GM12865 (cell line): Measurements from ENCODE around the gene ONECUT3.

Source experiments
- DNase-seq: peaks from one replicate; pipeline ENCODE4 v3.0.0; 2010; ENCODE audit warnings: low read depth
- H3K4me3 ChIP-seq: 2 replicates; pipeline ENCODE4 v1.5.1; 2011; ENCODE audit warnings: mild to moderate bottlenecking, low read depth, low read length, control low read depth
- CTCF ChIP-seq: IDR thresholded peaks from 2 replicates; pipeline ENCODE4 v1.5.1; 2011; ENCODE audit warnings: low read length, control low read depth, low read depth, inconsistent platforms; ENCODE audit not compliant: insufficient read depth; ENCODE audit errors: missing control alignments

ONECUT3 gene

DNA sequence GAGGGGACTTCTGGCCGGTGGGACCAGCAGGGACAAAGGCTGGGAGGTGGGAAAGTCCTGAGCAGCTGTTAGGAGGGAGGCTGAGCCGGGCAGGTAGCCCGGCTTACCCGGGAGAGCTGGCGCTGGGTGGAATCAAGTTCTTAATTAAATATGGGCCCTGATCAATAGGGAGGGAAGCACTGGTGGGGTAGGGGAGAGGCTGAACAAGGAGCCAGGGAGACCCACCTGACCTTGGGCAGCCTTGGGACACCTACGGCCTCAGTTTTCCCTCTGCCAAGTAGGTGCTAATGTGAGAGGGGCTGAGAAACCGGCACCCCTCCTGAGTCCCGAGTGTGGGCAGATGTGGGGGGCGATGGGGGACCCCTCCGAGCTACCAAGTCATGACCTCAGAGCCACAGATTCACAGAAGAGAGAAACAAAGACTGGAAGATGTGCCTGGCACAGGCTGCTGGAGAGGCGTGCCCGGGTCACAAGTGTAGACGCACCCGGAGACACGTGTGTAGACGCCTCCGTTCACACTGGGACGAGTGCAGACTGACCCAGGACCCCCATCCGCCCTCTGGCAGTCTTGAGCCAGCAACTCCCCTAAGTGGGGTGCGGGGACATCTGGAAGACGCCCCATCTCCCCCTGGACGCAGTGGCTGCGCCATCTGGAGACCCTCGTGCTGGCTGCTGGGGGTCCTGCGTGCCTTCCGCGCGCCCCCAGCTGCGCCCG is 8.4 kb downstream of the ONECUT3 start:
- no peak for TF ChIP-seq CTCF
- H3K4me3 ChIP-seq: no peak overlapping the region
- no peak for DNase-seq

GRCh38 chr19:1762243-1763117 is 9.2 kb downstream of the ONECUT3 start:
- TF ChIP-seq CTCF: no peak
- DNase-seq: no peak
- H3K4me3 ChIP-seq: no peak overlapping the region

DNA sequence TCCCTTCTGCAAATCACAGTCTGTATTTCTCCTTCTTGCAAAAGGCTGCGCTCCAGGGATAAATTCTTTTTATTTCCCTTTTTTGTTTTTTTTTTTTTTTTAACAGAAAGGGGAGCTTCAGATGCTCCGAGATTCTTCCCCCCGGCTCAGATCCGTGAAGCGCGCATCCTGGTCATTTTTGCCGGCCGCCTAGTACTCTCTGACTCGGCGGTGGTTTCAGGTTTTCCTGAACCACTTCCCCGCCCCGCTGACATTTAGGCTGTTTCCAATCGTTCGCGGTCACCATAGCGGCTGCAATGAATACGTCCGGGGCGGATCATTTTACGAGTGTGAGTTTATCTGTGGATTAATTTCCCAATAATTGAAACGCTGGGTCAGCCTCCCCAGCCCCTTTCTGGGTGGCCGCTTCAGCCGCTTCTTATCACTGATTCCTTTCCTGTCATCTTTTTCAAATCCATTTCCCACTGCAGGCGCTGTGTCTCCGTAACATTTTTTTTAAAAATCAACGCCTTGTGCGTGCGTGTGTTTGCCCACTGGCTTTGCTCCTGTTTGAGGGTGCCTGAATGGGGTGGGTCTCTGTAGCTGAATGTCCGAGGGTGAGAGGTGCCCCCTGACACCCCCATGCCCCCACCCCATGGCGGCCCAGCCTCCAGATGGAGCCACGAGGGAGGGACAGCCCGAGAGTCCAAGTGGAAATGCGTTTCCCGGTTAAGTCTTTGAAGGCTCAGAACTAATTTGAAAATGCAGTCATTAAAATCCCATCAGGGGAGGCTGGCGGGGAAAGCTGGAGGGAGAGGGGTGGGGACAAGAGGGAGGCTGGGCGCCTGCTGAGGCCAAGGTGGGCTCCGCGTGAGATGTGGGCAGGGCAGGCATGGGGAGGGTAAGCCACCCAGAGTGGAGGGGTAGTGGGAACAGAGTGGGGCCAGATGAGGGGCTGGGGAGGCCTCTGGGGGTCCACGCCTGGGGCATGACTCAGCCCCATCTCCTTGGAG is 10.6 kb downstream of the ONECUT3 start:
- TF ChIP-seq CTCF: no peak
- H3K4me3 ChIP-seq: no peak overlapping the region
- no peak for DNase-seq

DNA sequence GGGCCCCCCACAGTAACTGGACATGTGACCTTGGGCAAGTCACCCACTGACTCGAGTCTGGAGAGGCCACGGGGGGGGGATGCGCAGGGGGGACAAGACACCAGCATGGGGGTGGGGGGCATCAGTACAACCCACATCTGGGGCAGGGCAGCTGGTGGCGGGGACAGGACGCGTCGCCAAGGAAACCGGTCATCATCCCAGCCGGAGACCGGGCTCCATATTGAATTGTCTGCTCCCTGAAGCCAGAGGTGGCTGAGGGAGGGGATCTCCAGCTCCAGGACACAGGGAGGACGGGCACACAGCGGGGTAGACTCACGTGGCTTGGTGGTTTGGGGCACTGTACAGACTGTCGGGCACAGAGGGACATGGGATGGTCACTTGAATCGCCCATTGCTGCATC is 11.4 kb downstream of the ONECUT3 start:
- DNase-seq: no peak
- H3K4me3 ChIP-seq: no peak overlapping the region
- no peak for TF ChIP-seq CTCF

DNA sequence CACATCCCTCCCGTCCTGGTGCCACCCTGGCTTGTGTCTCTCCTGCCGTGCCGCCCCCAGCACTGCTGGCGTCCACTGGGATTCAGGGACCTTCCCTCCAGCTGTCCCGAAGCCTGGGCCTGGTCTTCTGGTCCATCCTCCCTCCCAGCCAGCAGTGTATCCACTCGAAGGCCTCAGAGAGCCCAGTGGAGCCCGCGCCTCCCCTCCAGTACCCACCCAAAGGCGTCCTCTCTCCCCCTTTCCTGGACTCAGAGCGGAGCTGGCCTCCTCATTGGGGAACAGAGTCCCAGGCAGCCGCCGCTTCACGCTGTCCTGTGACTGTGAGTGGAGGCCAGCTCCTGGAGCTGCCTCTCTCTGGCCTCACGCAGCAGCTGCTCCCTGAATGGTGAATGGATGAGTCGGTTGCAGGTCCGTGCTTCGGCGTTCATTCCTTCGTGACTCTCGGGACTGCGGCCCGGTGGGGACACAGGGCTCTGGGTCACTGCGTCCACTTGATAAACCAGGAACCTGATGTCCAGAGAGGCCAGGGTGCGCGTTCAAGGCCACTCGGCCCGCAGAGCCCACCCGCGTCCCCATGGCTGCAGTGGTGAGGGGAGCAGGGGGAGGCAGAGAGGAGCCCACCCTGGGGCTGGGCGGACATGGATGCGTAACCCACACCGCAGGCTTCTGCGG is 12.1 kb downstream of the ONECUT3 start:
- no peak for TF ChIP-seq CTCF
- no peak overlapping the region for H3K4me3 ChIP-seq
- no peak for DNase-seq
